OCI-LY1 (cell line): ENCODE measurements around the gene ADSL.

ENCODE experiments used
- H2AFZ ChIP-seq: fragments of 200-600 bp; sonication (generic), shearing (Covaris generic); 2 replicates; pipeline ENCODE4 v1.6.0; 2014; ENCODE audit warnings: antibody characterized with exemption, mild to moderate bottlenecking, low read length
- H3F3A ChIP-seq: fragments of 200-600 bp; sonication (generic), shearing (Covaris generic); 2 replicates; pipeline ENCODE4 v1.6.0; 2014; ENCODE audit warnings: mild to moderate bottlenecking, antibody characterized with exemption, low read length, moderate library complexity; ENCODE audit not compliant: insufficient read depth
- H3K27ac ChIP-seq: fragments of 200-600 bp; sonication (generic); 2 replicates; pipeline ENCODE4 v1.5.1; 2014; ENCODE audit warnings: low read length, mixed run types, mild to moderate bottlenecking, low read depth; ENCODE audit not compliant: poor library complexity, severe bottlenecking
- H3K27me3 ChIP-seq: fragments of 200-600 bp; sonication (generic); 2 replicates; pipeline ENCODE4 v1.6.0; 2014; ENCODE audit warnings: antibody characterized with exemption, mild to moderate bottlenecking, low read length, moderate library complexity; ENCODE audit not compliant: insufficient read depth
- H3K36me3 ChIP-seq: fragments of 200-600 bp; sonication (generic); 2 replicates; pipeline ENCODE4 v1.6.1; 2014; ENCODE audit warnings: mild to moderate bottlenecking, antibody characterized with exemption, low read length, moderate library complexity, mixed read lengths; ENCODE audit not compliant: insufficient read depth
- H3K4me1 ChIP-seq: fragments of 200-600 bp; sonication (generic); 2 replicates; pipeline ENCODE4 v1.5.1; 2014; ENCODE audit warnings: mild to moderate bottlenecking, low read length, moderate library complexity; ENCODE audit not compliant: insufficient read depth, severe bottlenecking
- H3K4me2 ChIP-seq: fragments of 200-600 bp; sonication (generic), shearing (Covaris generic); 2 replicates; pipeline ENCODE4 v1.6.1; 2014; ENCODE audit warnings: low read length
- H3K4me3 ChIP-seq: fragments of 200-600 bp; sonication (generic); 2 replicates; pipeline ENCODE4 v1.5.1; 2014; ENCODE audit warnings: low read length, low read depth, mild to moderate bottlenecking, mixed read lengths; ENCODE audit not compliant: poor library complexity, severe bottlenecking
- H3K79me2 ChIP-seq: fragments of 200-600 bp; shearing (Covaris generic); 2 replicates; pipeline ENCODE4 v1.6.1; 2016; ENCODE audit warnings: mixed run types, low read length, mixed read lengths; ENCODE audit not compliant: insufficient read depth
- H3K9ac ChIP-seq: fragments of 200-600 bp; sonication (generic), shearing (Covaris generic); 2 replicates; pipeline ENCODE4 v1.6.1; 2014; ENCODE audit warnings: mild to moderate bottlenecking, low read length, mixed read lengths
- H3K9me2 ChIP-seq: fragments of 200-600 bp; sonication (generic), shearing (Covaris generic); 2 replicates; pipeline ENCODE4 v1.6.1; 2014; ENCODE audit warnings: low read depth, mild to moderate bottlenecking, low read length, mixed read lengths
- H3K9me3 ChIP-seq: fragments of 200-600 bp; shearing (Covaris generic); 2 replicates; pipeline ENCODE4 v1.6.1; 2014; ENCODE audit warnings: low read length, mixed read lengths
- H4K20me1 ChIP-seq: fragments of 200-600 bp; sonication (generic), shearing (Covaris generic); 2 replicates; pipeline ENCODE4 v1.6.0; 2016; ENCODE audit warnings: mild to moderate bottlenecking, low read length; ENCODE audit not compliant: insufficient read depth
- CTCF ChIP-seq: fragments of 200-600 bp; sonication (generic), shearing (Covaris generic); IDR thresholded peaks from 2 replicates; pipeline ENCODE4 v1.5.1; 2017; ENCODE audit warnings: mild to moderate bottlenecking, antibody characterized with exemption, low read length, moderate library complexity, mixed read lengths
- EZH2 ChIP-seq: fragments of 200-600 bp; sonication (generic), shearing (Covaris generic); IDR thresholded peaks from 2 replicates; pipeline ENCODE4 v1.8.0; 2017; ENCODE audit warnings: borderline replicate concordance, mixed run types, mild to moderate bottlenecking, antibody characterized with exemption, low read length, moderate library complexity, mixed read lengths

The ADSL gene

GRCh38 chr22:40381461-40381860 is 35.2 kb downstream of the ADSL start:
- peak overlapping the region; percentile 67 for H3K27ac ChIP-seq
- TF ChIP-seq CTCF (no peak), EZH2 (no peak)
- H3K9me2 ChIP-seq, result no peaks in the 10 kb centered on the region
- H3K9me3 ChIP-seq, result no peaks in the 10 kb centered on the region
- H3K27me3 ChIP-seq, result no peaks in the 10 kb centered on the region
- peaks cover 1% of the 10 kb centered on the region; the same call in 1 of the 2 replicates for H3F3A ChIP-seq
- H3K9ac ChIP-seq, result no peak overlapping the region
- H2AFZ ChIP-seq, result no peak overlapping the region
- H4K20me1 ChIP-seq, result no peaks in the 10 kb centered on the region
- H3K79me2 ChIP-seq, result peaks cover 76% of the 10 kb centered on the region
- peaks cover 14% of the 10 kb centered on the region for H3K36me3 ChIP-seq
- H3K4me1 ChIP-seq, result peaks cover 78% of the 10 kb centered on the region
- H3K4me2 ChIP-seq, result no peak overlapping the region
- H3K4me3 ChIP-seq, result no peak overlapping the region

GRCh38 chr22:40383905-40384304 is 37.6 kb downstream of the ADSL start:
- no peaks in the 10 kb centered on the region for H3K9me3 ChIP-seq
- no peak overlapping the region for H3K9ac ChIP-seq
- no peak overlapping the region for H3K4me2 ChIP-seq
- no peak overlapping the region for H2AFZ ChIP-seq
- H3K9me2 ChIP-seq, result no peaks in the 10 kb centered on the region
- peak overlapping the region; percentile 67 for H3K27ac ChIP-seq
- H3K27me3 ChIP-seq, result no peaks in the 10 kb centered on the region
- H3K79me2 ChIP-seq, result peaks cover 66% of the 10 kb centered on the region
- H3K4me1 ChIP-seq, result peaks cover 54% of the 10 kb centered on the region
- no peak overlapping the region for H3K4me3 ChIP-seq
- TF ChIP-seq EZH2 (no peak), CTCF (no peak)
- H3K36me3 ChIP-seq, result peaks cover 22% of the 10 kb centered on the region
- no peaks in the 10 kb centered on the region for H4K20me1 ChIP-seq
- H3F3A ChIP-seq, result no peaks in the 10 kb centered on the region

- no peak overlapping the region for H2AFZ ChIP-seq
- H3K4me1 ChIP-seq, result peaks cover 49% of the 10 kb centered on the region
These were observed 38.9 kb downstream of the ADSL start for GRCh38 chr22:40385036-40385782.

More at GRCh38 chr22:40385036-40385782, 38.9 kb downstream of the ADSL start:
- Histone ChIP-seq H3K27ac (peak overlapping the region; percentile 83), H3K4me3 (peak overlapping the region; percentile 49), H3K27me3 (no peaks in the 10 kb centered on the region), H3F3A (no peaks in the 10 kb centered on the region), H3K4me2 (peak overlapping the region; percentile 72), H3K9me3 (no peaks in the 10 kb centered on the region), H3K9ac (peak overlapping the region; percentile 41), H3K9me2 (no peaks in the 10 kb centered on the region), H3K36me3 (peaks cover 24% of the 10 kb centered on the region), H3K79me2 (peaks cover 53% of the 10 kb centered on the region), H4K20me1 (no peaks in the 10 kb centered on the region)
- TF ChIP-seq CTCF (no peak), EZH2 (no peak)
